CD14-positive monocyte (primary cell): ENCODE results near the gene ATG7. TPM values are rescaled to one million over a fixed set of nuclear protein-coding genes. Genes with fewer than 3 reads are reported as not detected.

Experiments used
- DNase-seq, 3 donors: peaks; one replicate each; pipeline ENCODE4 v3.0.0-alpha.2; 2011 to 2022
- H2AFZ ChIP-seq: 2 replicates; pipeline ENCODE4 v1.6.0; 2012; ENCODE audit warnings: mild to moderate bottlenecking, low read depth, low read length, inconsistent platforms; ENCODE audit not compliant: insufficient read depth, poor library complexity, severe bottlenecking
- H3K27ac ChIP-seq, 2 donors: 1 replicate in 1 of 2; 2 replicates in 1 of 2; pipeline ENCODE4 v1.5.1; 2012 to 2013; ENCODE audit warnings: low read length in 2 of 2, control low read depth in 1 of 2, inconsistent platforms in 1 of 2, low read depth in 1 of 2, mild to moderate bottlenecking in 1 of 2
- H3K27me3 ChIP-seq, 2 donors: one replicate each; pipeline versions ENCODE4 v1.6.0 to v1.6.1; 2011 to 2013; ENCODE audit warnings: low read length in 2 of 2; ENCODE audit not compliant: control insufficient read depth in 2 of 2, insufficient read depth in 2 of 2
- H3K36me3 ChIP-seq, 2 donors: replicated peaks in 1 of 2; 1 replicate in 1 of 2; 2 replicates in 1 of 2; pipeline versions ENCODE4 v1.5.1 to v1.6.1; 2012 to 2013; ENCODE audit warnings: low read length in 2 of 2, control low read depth in 1 of 2, inconsistent platforms in 1 of 2, mild to moderate bottlenecking in 1 of 2; ENCODE audit not compliant: insufficient read depth in 2 of 2, control insufficient read depth in 1 of 2
- H3K4me1 ChIP-seq, 2 donors: 1 replicate in 1 of 2; 2 replicates in 1 of 2; pipeline versions ENCODE4 v1.5.1 to v1.6.1; 2012 to 2013; ENCODE audit warnings: low read length in 2 of 2, control low read depth in 1 of 2, inconsistent platforms in 1 of 2, mild to moderate bottlenecking in 1 of 2, moderate library complexity in 1 of 2; ENCODE audit not compliant: insufficient read depth in 2 of 2, control insufficient read depth in 1 of 2
- H3K4me2 ChIP-seq: replicated peaks from 2 replicates; pipeline ENCODE3; 2012; ENCODE audit warnings: low read length, moderate library complexity, mild to moderate bottlenecking; ENCODE audit not compliant: poor library complexity, severe bottlenecking; ENCODE audit errors: extremely low read depth
- H3K4me3 ChIP-seq, 3 experiments: fragments of 200-600 bp in 1 of 3; sonication (generic) in 1 of 3; replicated peaks in 1 of 3; 1 replicate in 2 of 3; 2 replicates in 1 of 3; pipeline ENCODE4 v1.5.1; 2011 to 2013; ENCODE audit warnings: low read length in 3 of 3, mild to moderate bottlenecking in 3 of 3, control low read depth in 2 of 3, low read depth in 2 of 3, inconsistent platforms in 1 of 3, moderate library complexity in 1 of 3
- H3K79me2 ChIP-seq: 2 replicates; pipeline ENCODE4 v1.6.0; 2012; ENCODE audit warnings: mild to moderate bottlenecking, control low read depth, inconsistent platforms, low read length, moderate library complexity; ENCODE audit not compliant: insufficient read depth
- H3K9ac ChIP-seq: 2 replicates; pipeline ENCODE4 v1.6.0; 2017; ENCODE audit warnings: low read length, mild to moderate bottlenecking; ENCODE audit not compliant: insufficient read depth, poor library complexity, severe bottlenecking
- H3K9me3 ChIP-seq, 2 donors: replicated peaks in 1 of 2; 1 replicate in 1 of 2; 2 replicates in 1 of 2; pipeline versions ENCODE4 v1.5.1 to v1.6.1; 2012 to 2013; ENCODE audit warnings: low read length in 2 of 2, control low read depth in 1 of 2; ENCODE audit not compliant: control insufficient read depth in 1 of 2, insufficient read depth in 1 of 2
- H4K20me1 ChIP-seq: 2 replicates; pipeline ENCODE4 v1.6.0; 2012; ENCODE audit warnings: mild to moderate bottlenecking, low read length, control low read depth, moderate library complexity; ENCODE audit not compliant: insufficient read depth
- H3K27ac Mint-ChIP-seq, 7 donors: one replicate each; pipeline ENCODE4 v1.8.0; 2020; ENCODE audit warnings: mild to moderate bottlenecking in 7 of 7, mixed read lengths in 7 of 7, moderate library complexity in 6 of 7, inconsistent platforms in 2 of 7
- H3K27me3 Mint-ChIP-seq, 3 donors: one replicate each; pipeline ENCODE4 v1.8.0; 2021 to 2022; ENCODE audit warnings: low read depth in 3 of 3, mild to moderate bottlenecking in 3 of 3, mixed read lengths in 3 of 3, moderate library complexity in 3 of 3, inconsistent platforms in 1 of 3
- H3K36me3 Mint-ChIP-seq, 2 donors: one replicate each; pipeline ENCODE4 v1.8.0; 2020; ENCODE audit warnings: mixed read lengths in 2 of 2, inconsistent platforms in 1 of 2, mild to moderate bottlenecking in 1 of 2
- H3K4me1 Mint-ChIP-seq: one replicate; pipeline ENCODE4 v1.8.0; 2020; ENCODE audit warnings: mild to moderate bottlenecking, mixed read lengths
- H3K4me3 Mint-ChIP-seq, 2 donors: one replicate each; pipeline ENCODE4 v1.8.0; 2020; ENCODE audit warnings: mild to moderate bottlenecking in 2 of 2, mixed read lengths in 2 of 2, moderate library complexity in 1 of 2
- H3K9me3 Mint-ChIP-seq, 7 donors: one replicate each; pipeline ENCODE4 v1.8.0; 2020 to 2022; ENCODE audit warnings: mixed read lengths in 7 of 7, mild to moderate bottlenecking in 6 of 7, moderate library complexity in 6 of 7, inconsistent platforms in 2 of 7
- CTCF ChIP-seq: fragments of 200-600 bp; IDR thresholded peaks from one replicate; pipeline ENCODE4 v1.8.0; 2022; ENCODE audit warnings: antibody characterized with exemption, mild to moderate bottlenecking
- WGBS: methylation state at CpG from one replicate; pipeline ENCODE4 v1.1.5; 2013; ENCODE audit warnings: missing lambda C conversion rate; ENCODE audit not compliant: insufficient coverage; 5-methylcytosine and 5-hydroxymethylcytosine counted together
- intact Hi-C, 2 donors: fragments of 100-400 bp; cut with micrococcal nuclease; formaldehyde crosslinking; loops; one replicate each; pipeline versions ENCODE4 v1.15.0 to v1.15.1; 2023
- polyA plus RNA-seq, 3 donors: library from polyadenylated mRNA; depleted of rRNA in 1 of 3; unstranded in 2 of 3; stranded (reverse) in 1 of 3; fragments of 300-500 nt in 2 of 3; fragments of >200 nt in 1 of 3; fragmentation: Illumina TruSeq in 2 of 3; gene quantifications; 1 replicate in 2 of 3; 2 replicates in 1 of 3; pipeline ENCODE4 v1.2.3, GENCODE V29; 2012 to 2021

ATG7 gene
- polyA plus RNA-seq, 3 donors = 57.4 to 101 (median 89.7) TPM

- H3K9me3 ChIP-seq = no peaks in the 10 kb centered on the region
- H2AFZ ChIP-seq = no peak overlapping the region
- no peak overlapping the region for H3K4me3 ChIP-seq
- H3K4me2 ChIP-seq = no peak overlapping the region
- intact Hi-C loops = no loop called here
- no peak for TF ChIP-seq CTCF
- H3K27me3 ChIP-seq = no peaks in the 10 kb centered on the region
- 100% methylated on average over 4 of the region's 5 CpGs for WGBS
- H3K27ac ChIP-seq = peak overlapping the region in 1 of 2 donors; percentile 28
- no peaks in the 10 kb centered on the region for H3K79me2 ChIP-seq
- H3K27ac Mint-ChIP-seq = peak overlapping the region in 2 of 7 donors; percentile 2 to 66
- H3K36me3 Mint-ChIP-seq = peaks cover 90 to 98% of the 10 kb centered on the region in 2 donors
- peaks cover 12% of the 10 kb centered on the region for H3K4me1 Mint-ChIP-seq
- no peaks in the 10 kb centered on the region for H3K27me3 Mint-ChIP-seq
- no peak overlapping the region for H3K9ac ChIP-seq
- peaks cover 68% of the 10 kb centered on the region for H4K20me1 ChIP-seq
- peaks cover 82 to 98% of the 10 kb centered on the region in 2 donors for H3K36me3 ChIP-seq
- H3K4me1 ChIP-seq = peaks cover 8 to 9% of the 10 kb centered on the region in 2 donors
- DNase-seq = no peak
- H3K9me3 Mint-ChIP-seq = no peaks in the 10 kb centered on the region
- H3K4me3 Mint-ChIP-seq = no peak overlapping the region
Measured at GRCh38 chr3:11362600-11362999, 90.4 kb downstream of the ATG7 start.

GRCh38 chr3:11363715-11364114 lies 91.5 kb downstream of the ATG7 start:
- Mint-ChIP-seq H3K27me3 (no peaks in the 10 kb centered on the region), H3K4me3 (no peak overlapping the region), H3K27ac (no peak overlapping the region), H3K9me3 (no peaks in the 10 kb centered on the region), H3K36me3 (peaks cover 85 to 98% of the 10 kb centered on the region in 2 donors), H3K4me1 (peaks cover 15% of the 10 kb centered on the region)
- Histone ChIP-seq H3K4me1 (peaks cover 9 to 10% of the 10 kb centered on the region in 2 donors), H4K20me1 (peaks cover 68% of the 10 kb centered on the region), H3K27ac (no peak overlapping the region), H2AFZ (no peak overlapping the region), H3K9me3 (no peaks in the 10 kb centered on the region), H3K27me3 (no peaks in the 10 kb centered on the region), H3K4me3 (no peak overlapping the region), H3K79me2 (no peaks in the 10 kb centered on the region), H3K36me3 (peaks cover 81 to 98% of the 10 kb centered on the region in 2 donors), H3K9ac (no peak overlapping the region), H3K4me2 (no peak overlapping the region)
- no peak for TF ChIP-seq CTCF
- intact Hi-C loops = no loop called here
- no peak for DNase-seq
- WGBS = no CpG with 5 or more reads among the region's 2 CpGs
